ENCODE results near the gene RAPGEF1. TPM values are rescaled to one million over a fixed set of nuclear protein-coding genes. Genes with fewer than 3 reads are reported as not detected.

Gene RAPGEF1
- total and polyA plus RNA-seq, 2 experiments from 2014 or later: 9.9 to 82.8 TPM

DNA sequence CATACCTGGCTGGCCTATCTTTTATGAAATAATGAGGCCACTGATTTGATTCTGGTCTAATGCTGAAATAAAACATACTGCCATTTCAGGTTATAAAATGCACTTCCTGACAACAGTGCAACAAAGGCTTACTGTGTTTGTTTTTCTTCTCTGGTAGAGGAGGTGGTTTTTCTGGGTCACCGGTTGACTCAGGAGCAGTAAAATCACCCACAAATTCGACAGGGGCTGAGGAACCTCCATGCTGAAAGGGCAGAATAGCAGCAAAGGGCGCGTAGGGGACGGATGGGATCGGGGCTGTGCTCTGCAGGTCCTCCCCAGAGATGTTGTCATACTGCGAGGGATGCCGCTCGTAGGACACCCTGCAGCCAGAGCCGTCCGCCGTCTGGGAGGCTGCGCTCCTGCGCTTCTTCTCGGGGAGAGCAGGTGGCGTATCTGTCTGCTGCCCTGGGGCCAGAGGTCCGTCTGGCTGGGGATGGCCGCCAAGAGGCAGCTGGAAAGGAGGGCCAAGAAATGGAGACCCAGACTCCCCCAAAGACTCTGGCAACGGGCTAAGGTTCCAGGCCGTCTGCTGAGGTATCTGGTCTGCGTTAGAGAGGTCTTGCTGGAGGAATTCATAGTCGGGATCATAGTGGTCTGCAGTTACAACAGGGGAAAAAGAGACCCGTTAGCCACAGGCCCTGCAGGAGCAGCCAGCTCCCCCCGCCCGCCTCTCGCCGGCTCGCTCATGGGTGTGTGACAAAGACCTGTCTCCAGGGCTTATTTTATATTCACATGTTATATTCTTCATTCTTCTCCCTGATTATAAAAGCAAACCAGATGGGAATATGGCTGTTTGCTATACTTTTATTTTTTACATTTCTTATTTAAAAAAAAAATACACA, 113.8 kb downstream of the RAPGEF1 start:
- Histone ChIP-seq H4K20me1 (replicated peaks; ENCODE audit: insufficient read depth) (peaks cover 3% of the 10 kb centered on the region), H3F3A (replicated peaks; ENCODE audit: low read depth) (no peaks in the 10 kb centered on the region), H3K27me3 (ENCODE audit: insufficient read depth) (no peaks in the 10 kb centered on the region), H3K4me1 (ENCODE audit: insufficient read depth) (peaks cover 6% of the 10 kb centered on the region; the same call in 1 of the 2 replicates), H3K9me2 (ENCODE audit: insufficient read depth) (no peaks in the 10 kb centered on the region), H3K4me2 (no peak overlapping the region), H3K27ac (ENCODE audit: low read depth) (peak overlapping the region; percentile 36; the same call in 1 of the 2 replicates), H3K79me2 (replicated peaks; ENCODE audit: insufficient read depth) (no peaks in the 10 kb centered on the region), H3K4me3 (no peak overlapping the region), H2AFZ (no peak overlapping the region), H3K36me3 (ENCODE audit: insufficient read depth) (peaks cover 15% of the 10 kb centered on the region; the same call in 1 of the 2 replicates)
- Mint-ChIP-seq H3K4me1 (peaks cover 24% of the 10 kb centered on the region), H3K4me3 (no peak overlapping the region), H3K36me3 (ENCODE audit: low read depth) (peaks cover 22% of the 10 kb centered on the region), H3K9me3 (no peaks in the 10 kb centered on the region), H3K27ac (no peak overlapping the region), H3K27me3 (ENCODE audit: insufficient read depth, low read depth, poor library complexity) (peaks cover 10% of the 10 kb centered on the region)
- TF ChIP-seq CREB1 (CRISPR knock-in tag; IDR thresholded peaks at IDR 0.05; ENCODE audit: low read depth): no peak
- TF ChIP-seq JUNB (IDR thresholded peaks at IDR 0.05; ENCODE audit: unreplicated experiment): no peak
- TF ChIP-seq, protein P1, sequence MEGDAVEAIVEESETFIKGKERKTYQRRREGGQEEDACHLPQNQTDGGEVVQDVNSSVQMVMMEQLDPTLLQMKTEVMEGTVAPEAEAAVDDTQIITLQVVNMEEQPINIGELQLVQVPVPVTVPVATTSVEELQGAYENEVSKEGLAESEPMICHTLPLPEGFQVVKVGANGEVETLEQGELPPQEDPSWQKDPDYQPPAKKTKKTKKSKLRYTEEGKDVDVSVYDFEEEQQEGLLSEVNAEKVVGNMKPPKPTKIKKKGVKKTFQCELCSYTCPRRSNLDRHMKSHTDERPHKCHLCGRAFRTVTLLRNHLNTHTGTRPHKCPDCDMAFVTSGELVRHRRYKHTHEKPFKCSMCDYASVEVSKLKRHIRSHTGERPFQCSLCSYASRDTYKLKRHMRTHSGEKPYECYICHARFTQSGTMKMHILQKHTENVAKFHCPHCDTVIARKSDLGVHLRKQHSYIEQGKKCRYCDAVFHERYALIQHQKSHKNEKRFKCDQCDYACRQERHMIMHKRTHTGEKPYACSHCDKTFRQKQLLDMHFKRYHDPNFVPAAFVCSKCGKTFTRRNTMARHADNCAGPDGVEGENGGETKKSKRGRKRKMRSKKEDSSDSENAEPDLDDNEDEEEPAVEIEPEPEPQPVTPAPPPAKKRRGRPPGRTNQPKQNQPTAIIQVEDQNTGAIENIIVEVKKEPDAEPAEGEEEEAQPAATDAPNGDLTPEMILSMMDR (conservative IDR thresholded peaks at IDR 0.05; ENCODE audit: low read depth in 2 of 2): peak in 1 of 2 experiments; percentile 52; a peak in 2 of 4 replicates
- no peak for TF ChIP-seq ZNF331 (CRISPR knock-in tag; IDR thresholded peaks at IDR 0.05; ENCODE audit: low read depth)
- no peak for TF ChIP-seq EZH2phosphoT487 (IDR thresholded peaks at IDR 0.05; ENCODE audit: unreplicated experiment)
- TF ChIP-seq, protein P2, sequence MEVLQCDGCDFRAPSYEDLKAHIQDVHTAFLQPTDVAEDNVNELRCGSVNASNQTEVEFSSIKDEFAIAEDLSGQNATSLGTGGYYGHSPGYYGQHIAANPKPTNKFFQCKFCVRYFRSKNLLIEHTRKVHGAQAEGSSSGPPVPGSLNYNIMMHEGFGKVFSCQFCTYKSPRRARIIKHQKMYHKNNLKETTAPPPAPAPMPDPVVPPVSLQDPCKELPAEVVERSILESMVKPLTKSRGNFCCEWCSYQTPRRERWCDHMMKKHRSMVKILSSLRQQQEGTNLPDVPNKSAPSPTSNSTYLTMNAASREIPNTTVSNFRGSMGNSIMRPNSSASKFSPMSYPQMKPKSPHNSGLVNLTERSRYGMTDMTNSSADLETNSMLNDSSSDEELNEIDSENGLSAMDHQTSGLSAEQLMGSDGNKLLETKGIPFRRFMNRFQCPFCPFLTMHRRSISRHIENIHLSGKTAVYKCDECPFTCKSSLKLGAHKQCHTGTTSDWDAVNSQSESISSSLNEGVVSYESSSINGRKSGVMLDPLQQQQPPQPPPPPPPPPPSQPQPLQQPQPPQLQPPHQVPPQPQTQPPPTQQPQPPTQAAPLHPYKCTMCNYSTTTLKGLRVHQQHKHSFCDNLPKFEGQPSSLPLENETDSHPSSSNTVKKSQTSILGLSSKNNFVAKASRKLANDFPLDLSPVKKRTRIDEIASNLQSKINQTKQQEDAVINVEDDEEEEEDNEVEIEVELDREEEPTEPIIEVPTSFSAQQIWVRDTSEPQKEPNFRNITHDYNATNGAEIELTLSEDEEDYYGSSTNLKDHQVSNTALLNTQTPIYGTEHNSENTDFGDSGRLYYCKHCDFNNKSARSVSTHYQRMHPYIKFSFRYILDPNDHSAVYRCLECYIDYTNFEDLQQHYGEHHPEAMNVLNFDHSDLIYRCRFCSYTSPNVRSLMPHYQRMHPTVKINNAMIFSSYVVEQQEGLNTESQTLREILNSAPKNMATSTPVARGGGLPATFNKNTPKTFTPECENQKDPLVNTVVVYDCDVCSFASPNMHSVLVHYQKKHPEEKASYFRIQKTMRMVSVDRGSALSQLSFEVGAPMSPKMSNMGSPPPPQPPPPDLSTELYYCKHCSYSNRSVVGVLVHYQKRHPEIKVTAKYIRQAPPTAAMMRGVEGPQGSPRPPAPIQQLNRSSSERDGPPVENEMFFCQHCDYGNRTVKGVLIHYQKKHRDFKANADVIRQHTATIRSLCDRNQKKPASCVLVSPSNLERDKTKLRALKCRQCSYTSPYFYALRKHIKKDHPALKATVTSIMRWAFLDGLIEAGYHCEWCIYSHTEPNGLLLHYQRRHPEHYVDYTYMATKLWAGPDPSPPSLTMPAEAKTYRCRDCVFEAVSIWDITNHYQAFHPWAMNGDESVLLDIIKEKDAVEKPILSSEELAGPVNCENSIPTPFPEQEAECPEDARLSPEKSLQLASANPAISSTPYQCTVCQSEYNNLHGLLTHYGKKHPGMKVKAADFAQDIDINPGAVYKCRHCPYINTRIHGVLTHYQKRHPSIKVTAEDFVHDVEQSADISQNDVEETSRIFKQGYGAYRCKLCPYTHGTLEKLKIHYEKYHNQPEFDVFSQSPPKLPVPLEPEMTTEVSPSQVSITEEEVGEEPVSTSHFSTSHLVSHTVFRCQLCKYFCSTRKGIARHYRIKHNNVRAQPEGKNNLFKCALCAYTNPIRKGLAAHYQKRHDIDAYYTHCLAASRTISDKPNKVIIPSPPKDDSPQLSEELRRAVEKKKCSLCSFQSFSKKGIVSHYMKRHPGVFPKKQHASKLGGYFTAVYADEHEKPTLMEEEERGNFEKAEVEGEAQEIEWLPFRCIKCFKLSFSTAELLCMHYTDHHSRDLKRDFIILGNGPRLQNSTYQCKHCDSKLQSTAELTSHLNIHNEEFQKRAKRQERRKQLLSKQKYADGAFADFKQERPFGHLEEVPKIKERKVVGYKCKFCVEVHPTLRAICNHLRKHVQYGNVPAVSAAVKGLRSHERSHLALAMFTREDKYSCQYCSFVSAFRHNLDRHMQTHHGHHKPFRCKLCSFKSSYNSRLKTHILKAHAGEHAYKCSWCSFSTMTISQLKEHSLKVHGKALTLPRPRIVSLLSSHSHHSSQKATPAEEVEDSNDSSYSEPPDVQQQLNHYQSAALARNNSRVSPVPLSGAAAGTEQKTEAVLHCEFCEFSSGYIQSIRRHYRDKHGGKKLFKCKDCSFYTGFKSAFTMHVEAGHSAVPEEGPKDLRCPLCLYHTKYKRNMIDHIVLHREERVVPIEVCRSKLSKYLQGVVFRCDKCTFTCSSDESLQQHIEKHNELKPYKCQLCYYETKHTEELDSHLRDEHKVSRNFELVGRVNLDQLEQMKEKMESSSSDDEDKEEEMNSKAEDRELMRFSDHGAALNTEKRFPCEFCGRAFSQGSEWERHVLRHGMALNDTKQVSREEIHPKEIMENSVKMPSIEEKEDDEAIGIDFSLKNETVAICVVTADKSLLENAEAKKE (CRISPR knock-in tag; IDR thresholded peaks at IDR 0.05): no peak
- peak; percentile 31 for ATAC-seq
- no peak for DNase-seq (ENCODE audit: low spot score)
